ENCODE data around the gene ARFGEF2. TPM values are rescaled to one million over a fixed set of nuclear protein-coding genes. Genes with fewer than 3 reads are reported as not detected.

ARFGEF2 gene
- total and polyA plus RNA-seq, 2 donors (not counting 3 experiments of a cell fraction or from before 2014, with no cell fraction given) = 12.7 to 32.6 TPM

GRCh38 chr20:48932375-48932941 is 10.9 kb downstream of the ARFGEF2 start:
- H3K27ac ChIP-seq (ENCODE audit: insufficient read depth, low read depth, low read length) = no peak overlapping the region
- POLR2A ChIA-PET = no interaction called here

More at GRCh38 chr20:48932375-48932941, 10.9 kb downstream of the ARFGEF2 start:
- Histone ChIP-seq H3K9ac (replicated peaks; ENCODE audit: extremely low read depth, insufficient read depth, low read length) (no peak overlapping the region), H3K4me2 (ENCODE audit: insufficient read depth, low read length) (no peak overlapping the region), H2AFZ (ENCODE audit: low read depth, low read length) (no peak overlapping the region), H3K36me3 (ENCODE audit: control insufficient read depth in 2 of 2, extremely low read depth in 1 of 2, insufficient read depth in 2 of 2, low read length in 2 of 2) (no peaks in the 10 kb centered on the region), H3K9me3 (replicated peaks; ENCODE audit: control insufficient read depth, insufficient read depth, low read length) (no peaks in the 10 kb centered on the region), H3K27me3 (ENCODE audit: control insufficient read depth in 2 of 2, insufficient read depth in 2 of 2, low read length in 2 of 2) (no peaks in the 10 kb centered on the region), H3K4me3 (replicated peaks in 1 of 3; ENCODE audit: insufficient read depth in 1 of 3, low read depth in 1 of 3, low read length in 3 of 3) (no peak overlapping the region), H4K20me1 (replicated peaks; ENCODE audit: control insufficient read depth, extremely low read depth, insufficient read depth, low read length) (no peaks in the 10 kb centered on the region), H3K9me1 (replicated peaks; ENCODE audit: control insufficient read depth, extremely low read depth, insufficient read depth, low read length) (no peaks in the 10 kb centered on the region), H3K4me1 (ENCODE audit: control insufficient read depth, extremely low read depth, insufficient read depth, low read length) (peaks cover 36% of the 10 kb centered on the region), H3K79me2 (ENCODE audit: control insufficient read depth, insufficient read depth, low read length) (peaks cover 52% of the 10 kb centered on the region)
- no TSS peak for BruUV-seq (replicated peaks)
- no peak for DNase-seq (ENCODE audit: low read depth, low spot score)
- FAIRE-seq = no peak
- CTCF ChIA-PET = no interaction called here
- intact Hi-C loops (cut with micrococcal nuclease) (no loop called here), dilution Hi-C loops (cut with MboI; ENCODE audit: extremely low pct_ligation_motif_present, low sequenced_read_pairs) (no loop called here)
- TF ChIP-seq CTCF (IDR thresholded peaks at IDR 0.05; ENCODE audit: extremely low read depth in 1 of 2, insufficient read depth in 1 of 2, low read depth in 1 of 2, low read length in 2 of 2) = no peak
- TF ChIP-seq POLR2A (IDR thresholded peaks at IDR 0.05; ENCODE audit: low read depth, low read length) = no peak
- TF ChIP-seq MYC (IDR thresholded peaks at IDR 0.05; ENCODE audit: low read depth, low read length) = no peak
- no peak for TF ChIP-seq FOS (IDR thresholded peaks at IDR 0.05; ENCODE audit: borderline replicate concordance, insufficient read depth, low read length)
- TF ChIP-seq EZH2 (IDR thresholded peaks at IDR 0.05; ENCODE audit: borderline replicate concordance, low read depth, low read length, severe bottlenecking) = no peak
- no peak for TF ChIP-seq GATA2 (IDR thresholded peaks at IDR 0.05; ENCODE audit: insufficient read depth, insufficient read length, low read depth, low read length)
- no peak for TF ChIP-seq POLR2AphosphoS5 (IDR thresholded peaks at IDR 0.05; ENCODE audit: insufficient read depth, low read depth, low read length)
- no peak for TF ChIP-seq MAX (IDR thresholded peaks at IDR 0.05; ENCODE audit: insufficient read depth, insufficient read length)
- no peak for TF ChIP-seq JUN (IDR thresholded peaks at IDR 0.05; ENCODE audit: borderline replicate concordance, insufficient read depth, insufficient read length, low read depth)
